Lung (tissue), 12 donors: ENCODE measurements around the gene KCNMA1. TPM values are rescaled to one million over a fixed set of nuclear protein-coding genes. Genes with fewer than 3 reads are reported as not detected.

Experiments used
- ATAC-seq: fragments of 200-7000 bp; cut with Tn5 transposase; one replicate; pipeline ENCODE4 v1.9.1; 2020; ENCODE audit warnings: moderate number of reproducible peaks; ENCODE audit not compliant: insufficient read depth, low FRiP score
- DNase-seq, 3 donors: peaks; one replicate each; pipeline ENCODE4 v3.0.0-alpha.2; 2013 to 2017
- H3K27ac ChIP-seq, 2 donors: one replicate each; pipeline ENCODE4 v1.5.1; 2013; ENCODE audit warnings: mild to moderate bottlenecking in 2 of 2, moderate library complexity in 2 of 2, control low read depth in 1 of 2, inconsistent platforms in 1 of 2, low read depth in 1 of 2, low read length in 1 of 2
- H3K27me3 ChIP-seq, 3 donors: one replicate each; pipeline ENCODE4 v1.5.1; 2013; ENCODE audit warnings: low read length in 2 of 3; ENCODE audit not compliant: control insufficient read depth in 3 of 3, insufficient read depth in 3 of 3
- H3K36me3 ChIP-seq, 4 donors: one replicate each; pipeline ENCODE4 v1.5.1; 2013; ENCODE audit warnings: low read length in 4 of 4, mild to moderate bottlenecking in 1 of 4, moderate library complexity in 1 of 4; ENCODE audit not compliant: control insufficient read depth in 4 of 4, insufficient read depth in 4 of 4
- H3K4me1 ChIP-seq, 5 donors: one replicate each; pipeline ENCODE4 v1.5.1; 2013; ENCODE audit warnings: low read length in 5 of 5, mild to moderate bottlenecking in 2 of 5, moderate library complexity in 1 of 5; ENCODE audit not compliant: control insufficient read depth in 5 of 5, insufficient read depth in 5 of 5
- H3K4me3 ChIP-seq: one replicate; pipeline ENCODE4 v1.5.1; 2013; ENCODE audit warnings: mild to moderate bottlenecking, control low read depth, moderate library complexity
- H3K9ac ChIP-seq, 2 donors: one replicate each; pipeline ENCODE4 v1.5.1; 2013; ENCODE audit warnings: low read length in 2 of 2, control low read depth in 1 of 2; ENCODE audit not compliant: insufficient read depth in 1 of 2
- H3K9me3 ChIP-seq, 4 donors: one replicate each; pipeline ENCODE4 v1.5.1; 2013; ENCODE audit warnings: low read length in 3 of 4, mild to moderate bottlenecking in 1 of 4, moderate library complexity in 1 of 4; ENCODE audit not compliant: control insufficient read depth in 4 of 4, insufficient read depth in 3 of 4
- CTCF ChIP-seq: IDR thresholded peaks from 2 replicates; pipeline ENCODE4 v1.5.1; 2012; ENCODE audit warnings: mild to moderate bottlenecking; ENCODE audit errors: control extremely low read depth, extremely low read depth
- WGBS, 2 donors: extraction: QIAGEN DNeasy Blood & Tissue Kit; methylation state at CpG; one replicate each; pipeline ENCODE4 v1.1.7; 2013; 5-methylcytosine and 5-hydroxymethylcytosine counted together
- polyA plus RNA-seq, 2 donors: library from polyadenylated mRNA; stranded (reverse); fragments of 200-250 nt; gene quantifications; one replicate each; pipeline ENCODE4 v1.2.1, GENCODE V29; 2013
- total RNA-seq, 2 donors: library from RNA; depleted of rRNA in 1 of 2; stranded (reverse); fragments of >200 nt in 1 of 2; gene quantifications; one replicate each; pipeline ENCODE4 v1.2.1, GENCODE V29; 2014 to 2021
- donor health status: control.
- donor health status: control.
- donor health status: Bipolar disorder and iron deficiency.
- donor health status: healthy.
- donor health status: DM: yes; HTN: yes; CAD: no.

The KCNMA1 gene
- total and polyA plus RNA-seq, 4 donors = 3.8 to 13.0 (median 5.5) TPM

- no peaks in the 10 kb centered on the region for H3K36me3 ChIP-seq
- peaks cover 0 to 5% (median 2%) of the 10 kb centered on the region in 3 donors for H3K27me3 ChIP-seq
- H3K4me3 ChIP-seq = no peak overlapping the region
- no peak for TF ChIP-seq CTCF
- ATAC-seq (no peak), DNase-seq (no peak)
- no peak overlapping the region for H3K9ac ChIP-seq
- WGBS, 2 donors = 78 to 87% methylated on average over 2 of the region's 2 CpGs
- H3K27ac ChIP-seq = no peak overlapping the region
- peaks cover 0 to 3% (median 0%) of the 10 kb centered on the region in 5 donors for H3K4me1 ChIP-seq
- H3K9me3 ChIP-seq = no peaks in the 10 kb centered on the region
Measured at GRCh38 chr10:77180794-77181193, 456.8 kb downstream of the KCNMA1 start.

GRCh38 chr10:77180104-77180503 is 457.5 kb downstream of the KCNMA1 start:
- DNase-seq = no peak
- Histone ChIP-seq H3K9ac (no peak overlapping the region), H3K4me1 (peaks cover 0 to 3% (median 0%) of the 10 kb centered on the region in 5 donors), H3K4me3 (no peak overlapping the region), H3K27me3 (peaks cover 0 to 5% (median 2%) of the 10 kb centered on the region in 3 donors), H3K27ac (no peak overlapping the region), H3K36me3 (no peaks in the 10 kb centered on the region), H3K9me3 (no peaks in the 10 kb centered on the region)
- no peak for TF ChIP-seq CTCF
- no peak for ATAC-seq
- WGBS, 2 donors = 89 to 99% methylated on average over 2 of the region's 2 CpGs

GRCh38 chr10:77179015-77179695 is 458.5 kb downstream of the KCNMA1 start:
- TF ChIP-seq CTCF = no peak
- H3K9ac ChIP-seq = no peak overlapping the region
- ATAC-seq = no peak
- peak; percentile 22 to 70 (median 46) for DNase-seq
- H3K9me3 ChIP-seq = no peaks in the 10 kb centered on the region
- H3K27ac ChIP-seq = no peak overlapping the region
- H3K4me1 ChIP-seq = peaks cover 0 to 3% (median 0%) of the 10 kb centered on the region in 5 donors
- peaks cover 0 to 5% (median 2%) of the 10 kb centered on the region in 3 donors for H3K27me3 ChIP-seq
- H3K4me3 ChIP-seq = no peak overlapping the region
- WGBS, 2 donors = 67 to 76% methylated on average over 12 of the region's 12 CpGs
- H3K36me3 ChIP-seq = no peaks in the 10 kb centered on the region
